Panc1 (cell line): Measurements from ENCODE around the gene MFSD6L. TPM values are rescaled to one million over a fixed set of nuclear protein-coding genes. Genes with fewer than 3 reads are reported as not detected.

ENCODE experiments used
- ATAC-seq: fragments of 200-7000 bp; cut with Tn5 transposase; 2 replicates; pipeline ENCODE4 v1.9.1; 2020; ENCODE audit warnings: mild to moderate bottlenecking, moderate library complexity
- BruUV-seq: library from RNA; stranded (reverse); fragments of 400-500 nt; replicated peaks from 2 replicates; lab custom pipeline; 2021; lab: Mats Ljungman, UMichigan
- CTCF ChIA-PET: fragments of 300-600 bp; sonication (Branson Sonifier 250); formaldehyde crosslinking; loops from one replicate; lab custom pipeline; 2022; ENCODE audit warnings: antibody characterized with exemption; lab: Charles Lee
- POLR2A ChIA-PET: fragments of 300-600 bp; sonication (Branson Sonifier 250); formaldehyde crosslinking; loops from one replicate; lab custom pipeline; 2022; ENCODE audit warnings: antibody characterized with exemption; lab: Charles Lee
- DNase-seq: peaks from one replicate; pipeline ENCODE4 v3.0.0-alpha.2; 2010; ENCODE audit warnings: low read depth, low spot score
- H3K27ac ChIP-seq: 2 replicates; pipeline ENCODE4 v1.5.1; 2011; ENCODE audit warnings: mild to moderate bottlenecking, low read length, inconsistent platforms
- H3K27me3 ChIP-seq: fragments of 200-500 bp; sonication (Bioruptor generic); 2 replicates; pipeline ENCODE4 v1.6.0; 2014; ENCODE audit warnings: low read length, inconsistent platforms; ENCODE audit not compliant: control insufficient read depth, insufficient read depth
- H3K36me3 ChIP-seq: fragments of 200-500 bp; sonication (Bioruptor generic); 2 replicates; pipeline ENCODE4 v1.5.1; 2014; ENCODE audit warnings: inconsistent platforms, mild to moderate bottlenecking, low read length, moderate library complexity; ENCODE audit not compliant: control insufficient read depth, insufficient read depth
- H3K4me1 ChIP-seq: 2 replicates; pipeline ENCODE4 v1.5.1; 2011; ENCODE audit warnings: inconsistent platforms, mild to moderate bottlenecking, low read length, moderate library complexity; ENCODE audit not compliant: control insufficient read depth, insufficient read depth
- H3K4me3 ChIP-seq, 2 experiments: 2 replicates each; pipeline ENCODE4 v1.5.1; 2011 to 2012; ENCODE audit warnings: low read depth in 2 of 2, low read length in 2 of 2, mild to moderate bottlenecking in 2 of 2, inconsistent platforms in 1 of 2, moderate library complexity in 1 of 2
- H3K9me3 ChIP-seq: fragments of 200-500 bp; sonication (Bioruptor generic); 2 replicates; pipeline ENCODE4 v1.5.1; 2014; ENCODE audit warnings: low read depth, mild to moderate bottlenecking, inconsistent platforms, low read length, moderate library complexity; ENCODE audit not compliant: control insufficient read depth, insufficient read depth
- CTCF ChIP-seq: fragments of 450-650 bp; IDR thresholded peaks from 2 replicates; pipeline ENCODE4 v1.5.1; 2017; ENCODE audit warnings: mild to moderate bottlenecking
- POLR2AphosphoS5 ChIP-seq: IDR thresholded peaks from 2 replicates; pipeline ENCODE4 v1.6.1; 2012; ENCODE audit warnings: mild to moderate bottlenecking, low read depth, low read length, moderate library complexity
- SIN3A ChIP-seq: IDR thresholded peaks from 2 replicates; pipeline ENCODE4 v1.6.1; 2012; ENCODE audit warnings: low read depth, mild to moderate bottlenecking, low read length, moderate library complexity, borderline replicate concordance; ENCODE audit not compliant: insufficient read depth
- TCF7L2 ChIP-seq: IDR thresholded peaks from 2 replicates; pipeline ENCODE4 v1.6.1; 2011; ENCODE audit warnings: mild to moderate bottlenecking, low read depth, low read length, inconsistent platforms
- in situ Hi-C: cut with HindIII; loops from 2 replicates; pipeline ENCODE4 v1.10.0; 2016; ENCODE audit warnings: low sequenced_read_pairs, low pct_unique_long_range_greater_than_20kb
- intact Hi-C: fragments of 100-400 bp; cut with micrococcal nuclease; formaldehyde crosslinking; loops from one replicate; pipeline ENCODE4 v1.10.0; 2022; ENCODE audit not compliant: unreplicated experiment
- total RNA-seq: library from RNA; stranded (reverse); gene quantifications from one replicate; pipeline ENCODE4 v1.2.1, GENCODE V29; 2021; ENCODE audit not compliant: unreplicated experiment
- TF ChIP-seq, protein P1 (sequence below), 2 experiments: IDR thresholded peaks; 2 replicates each; pipeline ENCODE4 v1.6.1; 2011 to 2012; ENCODE audit warnings: low read depth in 2 of 2, control low read depth in 1 of 2, low read length in 1 of 2, mild to moderate bottlenecking in 1 of 2, moderate library complexity in 1 of 2; ENCODE audit not compliant: insufficient read depth in 1 of 2

MFSD6L gene
- total RNA-seq, 1 experiment from 2014 or later = not detected

GRCh38 chr17:8757189-8757588, 42.0 kb downstream of the MFSD6L start:
- no peak for DNase-seq
- Histone ChIP-seq H3K4me1 (no peaks in the 10 kb centered on the region), H3K4me3 (no peak overlapping the region), H3K27me3 (peaks cover 14% of the 10 kb centered on the region), H3K27ac (no peak overlapping the region), H3K9me3 (no peaks in the 10 kb centered on the region), H3K36me3 (no peaks in the 10 kb centered on the region)
- POLR2A ChIA-PET = no interaction called here
- no peak for ATAC-seq
- in situ Hi-C loops (no loop called here), intact Hi-C loops (no loop called here)
- TF ChIP-seq CTCF (no peak), TCF7L2 (no peak), POLR2AphosphoS5 (no peak), SIN3A (no peak)
- TF ChIP-seq, protein P1, sequence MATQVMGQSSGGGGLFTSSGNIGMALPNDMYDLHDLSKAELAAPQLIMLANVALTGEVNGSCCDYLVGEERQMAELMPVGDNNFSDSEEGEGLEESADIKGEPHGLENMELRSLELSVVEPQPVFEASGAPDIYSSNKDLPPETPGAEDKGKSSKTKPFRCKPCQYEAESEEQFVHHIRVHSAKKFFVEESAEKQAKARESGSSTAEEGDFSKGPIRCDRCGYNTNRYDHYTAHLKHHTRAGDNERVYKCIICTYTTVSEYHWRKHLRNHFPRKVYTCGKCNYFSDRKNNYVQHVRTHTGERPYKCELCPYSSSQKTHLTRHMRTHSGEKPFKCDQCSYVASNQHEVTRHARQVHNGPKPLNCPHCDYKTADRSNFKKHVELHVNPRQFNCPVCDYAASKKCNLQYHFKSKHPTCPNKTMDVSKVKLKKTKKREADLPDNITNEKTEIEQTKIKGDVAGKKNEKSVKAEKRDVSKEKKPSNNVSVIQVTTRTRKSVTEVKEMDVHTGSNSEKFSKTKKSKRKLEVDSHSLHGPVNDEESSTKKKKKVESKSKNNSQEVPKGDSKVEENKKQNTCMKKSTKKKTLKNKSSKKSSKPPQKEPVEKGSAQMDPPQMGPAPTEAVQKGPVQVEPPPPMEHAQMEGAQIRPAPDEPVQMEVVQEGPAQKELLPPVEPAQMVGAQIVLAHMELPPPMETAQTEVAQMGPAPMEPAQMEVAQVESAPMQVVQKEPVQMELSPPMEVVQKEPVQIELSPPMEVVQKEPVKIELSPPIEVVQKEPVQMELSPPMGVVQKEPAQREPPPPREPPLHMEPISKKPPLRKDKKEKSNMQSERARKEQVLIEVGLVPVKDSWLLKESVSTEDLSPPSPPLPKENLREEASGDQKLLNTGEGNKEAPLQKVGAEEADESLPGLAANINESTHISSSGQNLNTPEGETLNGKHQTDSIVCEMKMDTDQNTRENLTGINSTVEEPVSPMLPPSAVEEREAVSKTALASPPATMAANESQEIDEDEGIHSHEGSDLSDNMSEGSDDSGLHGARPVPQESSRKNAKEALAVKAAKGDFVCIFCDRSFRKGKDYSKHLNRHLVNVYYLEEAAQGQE (IDR thresholded peaks at IDR 0.05; ENCODE audit: insufficient read depth in 1 of 2, low read depth in 2 of 2, low read length in 1 of 2) = no peak
- CTCF ChIA-PET = interaction anchor here (0.7 kb wide), 1 partner anchor 331 kb away, joined by 3 read pairs; no protein-coding TSS in a partner anchor
- no TSS peak for BruUV-seq

DNA sequence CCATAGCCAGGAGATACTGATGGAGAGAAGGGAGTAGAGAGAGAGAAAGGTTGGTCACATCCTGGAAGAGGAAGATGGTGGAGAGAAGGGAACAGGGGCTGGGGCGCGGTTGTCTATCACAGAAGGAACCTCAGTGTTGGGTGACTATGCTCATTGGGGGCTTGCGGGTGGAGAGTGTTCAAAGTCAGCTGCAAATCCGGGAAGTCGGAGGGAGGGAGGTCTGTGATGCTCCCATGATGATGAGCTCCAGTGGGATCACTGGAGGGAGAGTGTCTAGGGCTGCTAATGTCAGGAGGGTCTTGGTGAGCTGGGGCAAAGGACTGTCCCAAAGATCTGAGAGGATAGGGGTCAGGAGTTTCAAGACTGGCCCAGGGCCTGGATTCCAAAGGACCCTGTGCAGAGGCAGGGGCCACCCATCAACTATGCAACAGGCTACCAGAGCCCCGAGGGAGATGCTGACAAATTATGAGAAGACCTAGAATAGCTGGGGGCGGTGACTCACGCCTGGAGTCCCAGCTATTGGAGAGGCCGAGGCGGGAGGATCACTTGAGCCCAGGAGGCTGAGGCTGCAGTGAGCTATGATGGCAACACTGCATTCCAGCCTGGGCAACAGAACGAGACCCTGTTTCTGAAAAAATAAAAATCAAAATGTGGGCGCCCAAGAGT, 43.4 kb downstream of the MFSD6L start:
- Histone ChIP-seq H3K9me3 (no peaks in the 10 kb centered on the region), H3K27me3 (peaks cover 17% of the 10 kb centered on the region; the same call in 1 of the 2 replicates), H3K4me1 (no peaks in the 10 kb centered on the region), H3K27ac (no peak overlapping the region), H3K36me3 (no peaks in the 10 kb centered on the region), H3K4me3 (no peak overlapping the region)
- intact Hi-C loops (no loop called here), in situ Hi-C loops (no loop called here)
- no TSS peak for BruUV-seq
- CTCF ChIA-PET = no interaction called here
- POLR2A ChIA-PET = no interaction called here
- no peak for DNase-seq
- TF ChIP-seq SIN3A = no peak
- TF ChIP-seq TCF7L2 = no peak
- TF ChIP-seq POLR2AphosphoS5 = no peak
- TF ChIP-seq CTCF = no peak
- TF ChIP-seq, protein P1 (IDR thresholded peaks at IDR 0.05; ENCODE audit: insufficient read depth in 1 of 2, low read depth in 2 of 2, low read length in 1 of 2) = no peak
- no peak for ATAC-seq
